Activated naive CD8-positive, alpha-beta T cell (primary cell): ENCODE results near the gene HNRNPM.
A peak's percentile ranks its signal among the peaks of the same experiment; 100 is the strongest.

ENCODE experiments used
- H3K27ac Mint-ChIP-seq: one replicate; pipeline ENCODE4 v1.8.0; 2021; ENCODE audit warnings: mixed read lengths
- H3K27me3 Mint-ChIP-seq: one replicate; pipeline ENCODE4 v1.8.0; 2021; ENCODE audit warnings: mixed read lengths
- H3K36me3 Mint-ChIP-seq: one replicate; pipeline ENCODE4 v1.8.0; 2021; ENCODE audit warnings: mixed read lengths
- H3K4me1 Mint-ChIP-seq: one replicate; pipeline ENCODE4 v1.8.0; 2021; ENCODE audit warnings: low read depth, mixed read lengths
- H3K4me3 Mint-ChIP-seq: one replicate; pipeline ENCODE4 v1.8.0; 2021; ENCODE audit warnings: mild to moderate bottlenecking, mixed read lengths
- H3K9me3 Mint-ChIP-seq: one replicate; pipeline ENCODE4 v1.8.0; 2021; ENCODE audit warnings: low read depth, mixed read lengths

Gene HNRNPM

GRCh38 chr19:8498295-8498694 lies 53.5 kb downstream of the HNRNPM start:
- Mint-ChIP-seq H3K27me3 (no peaks in the 10 kb centered on the region), H3K4me1 (peaks cover 21% of the 10 kb centered on the region), H3K36me3 (no peaks in the 10 kb centered on the region), H3K9me3 (no peaks in the 10 kb centered on the region), H3K4me3 (no peak overlapping the region), H3K27ac (no peak overlapping the region)

- Mint-ChIP-seq H3K4me1 (peaks cover 19% of the 10 kb centered on the region), H3K36me3 (no peaks in the 10 kb centered on the region), H3K27ac (no peak overlapping the region), H3K4me3 (no peak overlapping the region), H3K27me3 (no peaks in the 10 kb centered on the region), H3K9me3 (no peaks in the 10 kb centered on the region)
Measured at GRCh38 chr19:8499048-8499833, 54.5 kb downstream of the HNRNPM start.

GRCh38 chr19:8500158-8500557 lies 55.4 kb downstream of the HNRNPM start:
- H3K4me3 Mint-ChIP-seq, result no peak overlapping the region
- no peak overlapping the region for H3K27ac Mint-ChIP-seq
- no peaks in the 10 kb centered on the region for H3K27me3 Mint-ChIP-seq
- H3K9me3 Mint-ChIP-seq, result no peaks in the 10 kb centered on the region
- H3K36me3 Mint-ChIP-seq, result no peaks in the 10 kb centered on the region
- H3K4me1 Mint-ChIP-seq, result peaks cover 19% of the 10 kb centered on the region

- peaks cover 17% of the 10 kb centered on the region for H3K4me1 Mint-ChIP-seq
- no peaks in the 10 kb centered on the region for H3K36me3 Mint-ChIP-seq
- H3K9me3 Mint-ChIP-seq, result no peaks in the 10 kb centered on the region
- H3K4me3 Mint-ChIP-seq, result no peak overlapping the region
- no peaks in the 10 kb centered on the region for H3K27me3 Mint-ChIP-seq
- no peak overlapping the region for H3K27ac Mint-ChIP-seq
Measured at GRCh38 chr19:8501516-8501915, 56.7 kb downstream of the HNRNPM start.

- no peak overlapping the region for H3K27ac Mint-ChIP-seq
- peaks cover 17% of the 10 kb centered on the region for H3K4me1 Mint-ChIP-seq
- no peaks in the 10 kb centered on the region for H3K36me3 Mint-ChIP-seq
- H3K4me3 Mint-ChIP-seq, result no peak overlapping the region
- H3K9me3 Mint-ChIP-seq, result no peaks in the 10 kb centered on the region
- H3K27me3 Mint-ChIP-seq, result no peaks in the 10 kb centered on the region
Measured at GRCh38 chr19:8501981-8502380, 57.2 kb downstream of the HNRNPM start.

- Mint-ChIP-seq H3K4me1 (peaks cover 17% of the 10 kb centered on the region), H3K27ac (no peak overlapping the region), H3K4me3 (no peak overlapping the region), H3K36me3 (no peaks in the 10 kb centered on the region), H3K9me3 (no peaks in the 10 kb centered on the region), H3K27me3 (no peaks in the 10 kb centered on the region)
Measured at GRCh38 chr19:8503510-8503909, 58.7 kb downstream of the HNRNPM start.

- Mint-ChIP-seq H3K4me1 (peaks cover 17% of the 10 kb centered on the region), H3K9me3 (no peaks in the 10 kb centered on the region), H3K27me3 (no peaks in the 10 kb centered on the region), H3K4me3 (peak overlapping the region; percentile 10), H3K36me3 (no peaks in the 10 kb centered on the region), H3K27ac (peak overlapping the region; percentile 41)
Measured at GRCh38 chr19:8504171-8504570, 59.4 kb downstream of the HNRNPM start.

- Mint-ChIP-seq H3K27ac (no peak overlapping the region), H3K4me1 (peaks cover 17% of the 10 kb centered on the region), H3K9me3 (no peaks in the 10 kb centered on the region), H3K27me3 (no peaks in the 10 kb centered on the region), H3K36me3 (no peaks in the 10 kb centered on the region), H3K4me3 (peak overlapping the region; percentile 70)
Measured at GRCh38 chr19:8504919-8505318, 60.1 kb downstream of the HNRNPM start.

- H3K4me1 Mint-ChIP-seq, result peaks cover 10% of the 10 kb centered on the region
- H3K4me3 Mint-ChIP-seq, result peak overlapping the region; percentile 90
- H3K36me3 Mint-ChIP-seq, result no peaks in the 10 kb centered on the region
- no peaks in the 10 kb centered on the region for H3K27me3 Mint-ChIP-seq
- no peaks in the 10 kb centered on the region for H3K9me3 Mint-ChIP-seq
- peak overlapping the region; percentile 85 for H3K27ac Mint-ChIP-seq
Measured at GRCh38 chr19:8505680-8506401, 61.1 kb downstream of the HNRNPM start.

- Mint-ChIP-seq H3K36me3 (no peaks in the 10 kb centered on the region), H3K4me3 (peak overlapping the region; percentile 90), H3K9me3 (no peaks in the 10 kb centered on the region), H3K27me3 (no peaks in the 10 kb centered on the region), H3K27ac (peak overlapping the region; percentile 34), H3K4me1 (peaks cover 10% of the 10 kb centered on the region)
Measured at GRCh38 chr19:8506402-8506957, 61.7 kb downstream of the HNRNPM start.

GRCh38 chr19:8510589-8511115 lies 65.9 kb downstream of the HNRNPM start:
- Mint-ChIP-seq H3K4me3 (no peak overlapping the region), H3K9me3 (no peaks in the 10 kb centered on the region), H3K27ac (no peak overlapping the region), H3K27me3 (no peaks in the 10 kb centered on the region), H3K4me1 (peaks cover 27% of the 10 kb centered on the region), H3K36me3 (no peaks in the 10 kb centered on the region)

GRCh38 chr19:8511573-8512101 lies 66.9 kb downstream of the HNRNPM start:
- H3K4me3 Mint-ChIP-seq, result no peak overlapping the region
- H3K4me1 Mint-ChIP-seq, result peaks cover 29% of the 10 kb centered on the region
- no peaks in the 10 kb centered on the region for H3K27me3 Mint-ChIP-seq
- no peaks in the 10 kb centered on the region for H3K36me3 Mint-ChIP-seq
- H3K27ac Mint-ChIP-seq, result no peak overlapping the region
- H3K9me3 Mint-ChIP-seq, result no peaks in the 10 kb centered on the region

- H3K36me3 Mint-ChIP-seq, result no peaks in the 10 kb centered on the region
- H3K27ac Mint-ChIP-seq, result peak overlapping the region; percentile 79
- peak overlapping the region; percentile 78 for H3K4me3 Mint-ChIP-seq
- H3K27me3 Mint-ChIP-seq, result no peaks in the 10 kb centered on the region
- peaks cover 32% of the 10 kb centered on the region for H3K4me1 Mint-ChIP-seq
- H3K9me3 Mint-ChIP-seq, result no peaks in the 10 kb centered on the region
Measured at GRCh38 chr19:8512115-8512967, 67.6 kb downstream of the HNRNPM start.

GRCh38 chr19:8513036-8513686 lies 68.4 kb downstream of the HNRNPM start:
- Mint-ChIP-seq H3K4me1 (peaks cover 40% of the 10 kb centered on the region), H3K36me3 (no peaks in the 10 kb centered on the region)

More at GRCh38 chr19:8513036-8513686, 68.4 kb downstream of the HNRNPM start:
- no peaks in the 10 kb centered on the region for H3K27me3 Mint-ChIP-seq
- peak overlapping the region; percentile 98 for H3K27ac Mint-ChIP-seq
- H3K9me3 Mint-ChIP-seq, result no peaks in the 10 kb centered on the region
- peak overlapping the region; percentile 92 for H3K4me3 Mint-ChIP-seq
